NCI-H345 treated with DMSO at 0.1 percent for 48 hours (cell line): Measurements from ENCODE around the gene SPINK5.
"Not testable (repeated sequence)": the region's sequence is repeated elsewhere in the genome, so short reads cannot be mapped to it uniquely, and the experiment has no call there.

Experiments used
- DNase-seq: peaks from one replicate; lab custom pipeline; 2025; ENCODE audit not compliant: unreplicated experiment; lab: John Stamatoyannopoulos, UW

The SPINK5 gene

GRCh38 chr5:148063861-148064260, at the start of gene SPINK5:
SPINK5 (plus strand) TSS chr5:148063980; CDS start chr5:148064045, 65 bp downstream.
- DNase-seq = no peak

- no peak for DNase-seq
These were observed 49.5 kb upstream of the SPINK5 start for GRCh38 chr5:148014276-148014675.

- DNase-seq = no peak
These were observed 43.4 kb upstream of the SPINK5 start for GRCh38 chr5:148020257-148020988.

- DNase-seq = no peak
These were observed 36.3 kb upstream of the SPINK5 start for GRCh38 chr5:148027505-148027904.

GRCh38 chr5:148029131-148029530, 34.6 kb upstream of the SPINK5 start:
- no peak for DNase-seq

GRCh38 chr5:148033134-148033533, 30.6 kb upstream of the SPINK5 start:
- DNase-seq = no peak

- DNase-seq = no peak
These were observed 28.1 kb upstream of the SPINK5 start for GRCh38 chr5:148035676-148036075.

GRCh38 chr5:148042881-148043280, 20.9 kb upstream of the SPINK5 start:
- no peak for DNase-seq

- no peak for DNase-seq
These were observed 20.1 kb upstream of the SPINK5 start for GRCh38 chr5:148043705-148044104.

- DNase-seq = not testable (repeated sequence)
These were observed 8.6 kb upstream of the SPINK5 start for GRCh38 chr5:148055160-148055559.

GRCh38 chr5:148060309-148060708, 3.5 kb upstream of the SPINK5 start:
- no peak for DNase-seq

- DNase-seq = no peak
These were observed 2.9 kb upstream of the SPINK5 start for GRCh38 chr5:148060881-148061280.

GRCh38 chr5:148070621-148071020, 6.8 kb downstream of the SPINK5 start:
- DNase-seq = no peak

- no peak for DNase-seq
These were observed 8.4 kb downstream of the SPINK5 start for GRCh38 chr5:148072207-148072606.

GRCh38 chr5:148075529-148075928, 11.7 kb downstream of the SPINK5 start:
- no peak for DNase-seq

- DNase-seq = no peak
These were observed 19.4 kb downstream of the SPINK5 start for GRCh38 chr5:148083203-148083602.

- DNase-seq = no peak
These were observed 20.5 kb downstream of the SPINK5 start for GRCh38 chr5:148084269-148084668.

- DNase-seq = no peak
These were observed 21.5 kb downstream of the SPINK5 start for GRCh38 chr5:148085310-148085709.

GRCh38 chr5:148085977-148086705, 22.4 kb downstream of the SPINK5 start:
- DNase-seq = no peak

GRCh38 chr5:148090146-148090772, 26.5 kb downstream of the SPINK5 start:
- DNase-seq = no peak

- DNase-seq = no peak
These were observed 27.0 kb downstream of the SPINK5 start for GRCh38 chr5:148090773-148091250.
